K562 (cell line): ENCODE results near the gene WDR13. TPM values are rescaled to one million over a fixed set of nuclear protein-coding genes. Genes with fewer than 3 reads are reported as not detected.

Experiments used
- CAMTA2 ChIP-seq: fragments of 250-450 bp; sonication (Bioruptor Pico); conservative IDR thresholded peaks from 2 replicates; pipeline ENCODE4 v1.5.1; 2022
- ETS2 ChIP-seq: IDR thresholded peaks from 2 replicates; pipeline ENCODE4 v1.6.1; 2016; ENCODE audit warnings: borderline replicate concordance, missing genetic modification characterization, mild to moderate bottlenecking, moderate library complexity, missing compliant biosample characterization; ENCODE audit not compliant: poor library complexity, severe bottlenecking
- KLF16 ChIP-seq: IDR thresholded peaks from 2 replicates; pipeline ENCODE4 v1.6.1; 2016; ENCODE audit warnings: antibody characterized with exemption
- MAZ ChIP-seq, 2 experiments: fragments of 450-650 bp in 1 of 2; sonication (generic) in 1 of 2; formaldehyde crosslinking; IDR thresholded peaks in 1 of 2; conservative IDR thresholded peaks in 1 of 2; 2 replicates each; pipeline versions ENCODE4 v1.4.0 to v1.5.0; 2020; ENCODE audit warnings: mild to moderate bottlenecking in 1 of 2, missing genetic modification reagents in 1 of 2
- MEF2A ChIP-seq: IDR thresholded peaks from 2 replicates; pipeline ENCODE4 v1.6.1; 2011; ENCODE audit warnings: low read depth, mild to moderate bottlenecking, low read length, moderate library complexity; ENCODE audit not compliant: control insufficient read depth
- NCOR1 ChIP-seq: fragments of 450-650 bp; IDR thresholded peaks from 2 replicates; pipeline ENCODE4 v1.6.1; 2016; ENCODE audit warnings: mild to moderate bottlenecking, moderate library complexity
- PHTF2 ChIP-seq: fragments of 250-450 bp; sonication (Bioruptor Pico); IDR thresholded peaks from 2 replicates; pipeline ENCODE4 v1.5.0; 2021; ENCODE audit warnings: mild to moderate bottlenecking
- PPARD ChIP-seq: fragments of 250-450 bp; sonication (Bioruptor Pico); IDR thresholded peaks from 2 replicates; pipeline ENCODE4 v1.8.0; 2022; ENCODE audit warnings: inconsistent platforms, mild to moderate bottlenecking, moderate library complexity
- PTTG1 ChIP-seq: fragments of 450-650 bp; IDR thresholded peaks from 2 replicates; pipeline ENCODE4 v1.6.1; 2016; ENCODE audit warnings: low read depth, mild to moderate bottlenecking, missing genetic modification characterization, missing compliant biosample characterization
- SMC3 ChIP-seq: conservative IDR thresholded peaks from 2 replicates; pipeline ENCODE4 v1.6.1; 2011; ENCODE audit warnings: low read depth, low read length, improper control_type of control experiment; ENCODE audit not compliant: insufficient read depth
- TCF7L2 ChIP-seq: fragments of 150-350 bp; IDR thresholded peaks from 2 replicates; pipeline ENCODE4 v1.6.1; 2016; ENCODE audit warnings: low read depth, mild to moderate bottlenecking, low read length, moderate library complexity
- U2AF1 ChIP-seq: fragments of 200-400 bp; formaldehyde crosslinking; optimal IDR thresholded peaks from 2 replicates; pipeline ENCODE3; 2017; ENCODE audit warnings: mild to moderate bottlenecking, low read depth, low read length, moderate library complexity
- ZFPM2 ChIP-seq: fragments of 250-450 bp; sonication (Bioruptor Pico); IDR thresholded peaks from 2 replicates; pipeline ENCODE4 v1.5.1; 2022; ENCODE audit warnings: mild to moderate bottlenecking
- ZKSCAN3 ChIP-seq: fragments of 250-450 bp; sonication (Bioruptor Pico); IDR thresholded peaks from 2 replicates; pipeline ENCODE4 v1.4.0; 2020
- ZNF197 ChIP-seq: fragments of 200-800 bp; sonication (Bioruptor generic); IDR thresholded peaks from 2 replicates; pipeline ENCODE4 v1.6.1; 2016; ENCODE audit warnings: low read depth, missing genetic modification characterization, missing compliant biosample characterization
- ZNF354B ChIP-seq: fragments of 250-450 bp; sonication (Bioruptor Pico); IDR thresholded peaks from 2 replicates; pipeline ENCODE4 v1.4.0; 2020
- ZNF586 ChIP-seq: fragments of 450-650 bp; formaldehyde crosslinking; conservative IDR thresholded peaks from 2 replicates; pipeline ENCODE4 v1.4.0; 2020; ENCODE audit warnings: mild to moderate bottlenecking, moderate library complexity
- ZNF668 ChIP-seq: fragments of 250-450 bp; sonication (Bioruptor Pico); IDR thresholded peaks from 2 replicates; pipeline ENCODE4 v1.8.0; 2022; ENCODE audit warnings: mild to moderate bottlenecking, inconsistent platforms
- polyA plus RNA-seq, 8 experiments: library from polyadenylated mRNA; depleted of rRNA in 4 of 8; stranded (reverse) in 5 of 8; unstranded in 3 of 8; fragments of >200 nt; fragmentation: Nextera tagmentation in 2 of 8; fragmentation: Illumina TruSeq in 1 of 8; extraction: Ambion mirVana in 2 of 8; extraction: Trizol in 1 of 8; gene quantifications; 2 replicates each; pipeline versions ENCODE4 v1.2.1 to v1.2.3, GENCODE V29; 2011 to 2014; ENCODE audit warnings: inconsistent platforms in 1 of 8, missing spikeins in 1 of 8
- total RNA-seq, 7 experiments: library from RNA; depleted of rRNA in 6 of 7; stranded (reverse); fragments of >200 nt in 6 of 7; fragmentation: Illumina TruSeq in 2 of 7; extraction: Trizol in 2 of 7; gene quantifications; 2 replicates each; pipeline versions ENCODE4 v1.2.1 to v1.2.3, GENCODE V29; 2011 to 2021; ENCODE audit warnings: low replicate concordance in 1 of 7
- TF ChIP-seq, protein P1 (sequence below): fragments of 200-800 bp; sonication (Bioruptor generic); IDR thresholded peaks from 2 replicates; pipeline ENCODE4 v1.6.1; 2016; ENCODE audit warnings: missing genetic modification characterization, missing compliant biosample characterization
- TF ChIP-seq, protein P2 (sequence below): fragments of 450-650 bp; IDR thresholded peaks from 2 replicates; pipeline ENCODE4 v1.6.1; 2016; ENCODE audit warnings: antibody characterized with exemption
- TF ChIP-seq, protein P3 (sequence below): fragments of 250-450 bp; sonication (Bioruptor Pico); IDR thresholded peaks from 2 replicates; pipeline ENCODE4 v1.8.0; 2022; ENCODE audit warnings: moderate library complexity, mild to moderate bottlenecking, inconsistent platforms

The WDR13 gene
- total and polyA plus RNA-seq, 9 of the 15 experiments (the other 6 are each of a cell fraction or from before 2014, with no cell fraction given) = 7.4 to 70.5 (median 31.4) TPM

DNA sequence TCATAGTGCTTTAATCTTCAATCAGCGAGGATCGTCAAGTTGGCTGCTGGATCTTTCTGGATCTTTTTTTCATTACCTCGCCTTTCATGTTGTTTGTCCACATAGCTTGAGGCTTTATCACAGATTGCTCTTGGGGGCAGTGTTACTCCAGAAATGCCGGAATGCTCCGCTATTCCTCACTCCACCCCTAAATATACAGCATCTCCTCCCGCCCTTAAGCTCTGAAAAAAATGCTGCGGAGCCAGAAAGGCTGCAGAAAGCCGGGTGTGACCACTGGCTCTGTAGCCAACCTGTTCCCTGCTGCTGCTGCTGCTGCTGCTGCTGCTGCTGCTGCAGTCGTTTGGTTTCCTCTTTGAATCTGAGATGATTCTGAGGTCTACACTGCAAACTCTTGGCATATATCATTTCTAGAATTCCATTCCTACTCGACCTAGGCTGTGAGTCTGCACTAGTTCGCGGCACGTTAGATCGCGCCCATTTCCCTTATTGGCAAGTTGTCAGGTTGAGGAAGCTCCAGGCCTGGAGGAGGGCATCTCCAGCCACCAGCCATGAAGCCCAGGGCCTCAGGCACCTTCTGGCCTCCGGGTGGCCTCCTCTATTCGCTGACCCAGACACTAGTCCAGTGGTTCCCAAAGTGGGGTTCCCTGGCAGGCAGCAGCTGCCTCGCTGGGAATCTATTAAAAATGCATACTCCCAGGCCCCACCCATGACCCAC is 34.2 kb downstream of the WDR13 start (continued):
- TF ChIP-seq, protein P1, sequence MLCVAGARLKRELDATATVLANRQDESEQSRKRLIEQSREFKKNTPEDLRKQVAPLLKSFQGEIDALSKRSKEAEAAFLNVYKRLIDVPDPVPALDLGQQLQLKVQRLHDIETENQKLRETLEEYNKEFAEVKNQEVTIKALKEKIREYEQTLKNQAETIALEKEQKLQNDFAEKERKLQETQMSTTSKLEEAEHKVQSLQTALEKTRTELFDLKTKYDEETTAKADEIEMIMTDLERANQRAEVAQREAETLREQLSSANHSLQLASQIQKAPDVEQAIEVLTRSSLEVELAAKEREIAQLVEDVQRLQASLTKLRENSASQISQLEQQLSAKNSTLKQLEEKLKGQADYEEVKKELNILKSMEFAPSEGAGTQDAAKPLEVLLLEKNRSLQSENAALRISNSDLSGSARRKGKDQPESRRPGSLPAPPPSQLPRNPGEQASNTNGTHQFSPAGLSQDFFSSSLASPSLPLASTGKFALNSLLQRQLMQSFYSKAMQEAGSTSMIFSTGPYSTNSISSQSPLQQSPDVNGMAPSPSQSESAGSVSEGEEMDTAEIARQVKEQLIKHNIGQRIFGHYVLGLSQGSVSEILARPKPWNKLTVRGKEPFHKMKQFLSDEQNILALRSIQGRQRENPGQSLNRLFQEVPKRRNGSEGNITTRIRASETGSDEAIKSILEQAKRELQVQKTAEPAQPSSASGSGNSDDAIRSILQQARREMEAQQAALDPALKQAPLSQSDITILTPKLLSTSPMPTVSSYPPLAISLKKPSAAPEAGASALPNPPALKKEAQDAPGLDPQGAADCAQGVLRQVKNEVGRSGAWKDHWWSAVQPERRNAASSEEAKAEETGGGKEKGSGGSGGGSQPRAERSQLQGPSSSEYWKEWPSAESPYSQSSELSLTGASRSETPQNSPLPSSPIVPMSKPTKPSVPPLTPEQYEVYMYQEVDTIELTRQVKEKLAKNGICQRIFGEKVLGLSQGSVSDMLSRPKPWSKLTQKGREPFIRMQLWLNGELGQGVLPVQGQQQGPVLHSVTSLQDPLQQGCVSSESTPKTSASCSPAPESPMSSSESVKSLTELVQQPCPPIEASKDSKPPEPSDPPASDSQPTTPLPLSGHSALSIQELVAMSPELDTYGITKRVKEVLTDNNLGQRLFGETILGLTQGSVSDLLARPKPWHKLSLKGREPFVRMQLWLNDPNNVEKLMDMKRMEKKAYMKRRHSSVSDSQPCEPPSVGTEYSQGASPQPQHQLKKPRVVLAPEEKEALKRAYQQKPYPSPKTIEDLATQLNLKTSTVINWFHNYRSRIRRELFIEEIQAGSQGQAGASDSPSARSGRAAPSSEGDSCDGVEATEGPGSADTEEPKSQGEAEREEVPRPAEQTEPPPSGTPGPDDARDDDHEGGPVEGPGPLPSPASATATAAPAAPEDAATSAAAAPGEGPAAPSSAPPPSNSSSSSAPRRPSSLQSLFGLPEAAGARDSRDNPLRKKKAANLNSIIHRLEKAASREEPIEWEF (CRISPR knock-in tag) = no peak
- TF ChIP-seq ZNF586 = no peak
- no peak for TF ChIP-seq ETS2 (tag)
- TF ChIP-seq, protein P2, sequence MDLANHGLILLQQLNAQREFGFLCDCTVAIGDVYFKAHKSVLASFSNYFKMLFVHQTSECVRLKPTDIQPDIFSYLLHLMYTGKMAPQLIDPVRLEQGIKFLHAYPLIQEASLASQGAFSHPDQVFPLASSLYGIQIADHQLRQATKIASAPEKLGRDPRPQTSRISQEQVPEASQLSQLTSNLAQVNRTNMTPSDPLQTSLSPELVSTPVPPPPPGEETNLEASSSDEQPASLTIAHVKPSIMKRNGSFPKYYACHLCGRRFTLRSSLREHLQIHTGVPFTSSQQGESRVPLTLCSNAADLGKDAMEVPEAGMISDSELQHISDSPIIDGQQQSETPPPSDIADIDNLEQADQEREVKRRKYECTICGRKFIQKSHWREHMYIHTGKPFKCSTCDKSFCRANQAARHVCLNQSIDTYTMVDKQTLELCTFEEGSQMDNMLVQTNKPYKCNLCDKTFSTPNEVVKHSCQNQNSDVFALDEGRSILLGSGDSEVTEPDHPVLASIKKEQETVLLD = no peak
- TF ChIP-seq U2AF1 = no peak
- TF ChIP-seq NCOR1 = no peak; the same call in 1 of the 2 replicates
- no peak for TF ChIP-seq PTTG1 (tag)
- TF ChIP-seq ZNF354B = no peak
- 0 out of 2 replicates have a peak, but pooled peaks have one; percentile 29 for TF ChIP-seq MEF2A
- peak; percentile 19; the same call in 1 of the 2 replicates for TF ChIP-seq KLF16
- TF ChIP-seq SMC3 = peak; percentile 79
- no peak for TF ChIP-seq PPARD (CRISPR knock-in tag)
- TF ChIP-seq ZKSCAN3 (CRISPR knock-in tag) = no peak
- TF ChIP-seq ZNF668 (CRISPR knock-in tag) = no peak
- TF ChIP-seq CAMTA2 = no peak
- TF ChIP-seq PHTF2 = no peak
- TF ChIP-seq, protein P3, sequence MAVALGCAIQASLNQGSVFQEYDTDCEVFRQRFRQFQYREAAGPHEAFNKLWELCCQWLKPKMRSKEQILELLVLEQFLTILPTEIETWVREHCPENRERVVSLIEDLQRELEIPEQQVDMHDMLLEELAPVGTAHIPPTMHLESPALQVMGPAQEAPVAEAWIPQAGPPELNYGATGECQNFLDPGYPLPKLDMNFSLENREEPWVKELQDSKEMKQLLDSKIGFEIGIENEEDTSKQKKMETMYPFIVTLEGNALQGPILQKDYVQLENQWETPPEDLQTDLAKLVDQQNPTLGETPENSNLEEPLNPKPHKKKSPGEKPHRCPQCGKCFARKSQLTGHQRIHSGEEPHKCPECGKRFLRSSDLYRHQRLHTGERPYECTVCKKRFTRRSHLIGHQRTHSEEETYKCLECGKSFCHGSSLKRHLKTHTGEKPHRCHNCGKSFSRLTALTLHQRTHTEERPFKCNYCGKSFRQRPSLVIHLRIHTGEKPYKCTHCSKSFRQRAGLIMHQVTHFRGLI (CRISPR knock-in tag) = no peak
- no peak for TF ChIP-seq ZFPM2 (CRISPR knock-in tag)
- no peak for TF ChIP-seq TCF7L2
- peak in 1 of 2 experiments; percentile 65; a peak in 1 of 4 replicates for TF ChIP-seq MAZ (CRISPR knock-in tag; conservative IDR thresholded peaks at IDR 0.05 in 1 of 2, IDR thresholded peaks at IDR 0.05 in 1 of 2)
- no peak for TF ChIP-seq ZNF197 (CRISPR knock-in tag)
